HG02943 (cell line): ENCODE results near the gene KCNH3.
"Not testable (repeated sequence)": the region's sequence is repeated elsewhere in the genome, so short reads cannot be mapped to it uniquely, and the experiment has no call there.

Source experiments
- ATAC-seq: cut with Tn5 transposase; IDR thresholded peaks from one replicate; pipeline ENCODE4 v1.9.1; 2021; ENCODE audit warnings: mild to moderate bottlenecking, low read depth, moderate library complexity; ENCODE audit not compliant: unreplicated experiment

Gene KCNH3

GRCh38 chr12:49527361-49528130 lies 11.3 kb upstream of the KCNH3 start:
- no peak for ATAC-seq

GRCh38 chr12:49529414-49529813 lies 9.4 kb upstream of the KCNH3 start:
- no peak for ATAC-seq

- ATAC-seq, result no peak
Observed at GRCh38 chr12:49531745-49532144, 7.1 kb upstream of the KCNH3 start.

- ATAC-seq, result no peak
Observed at GRCh38 chr12:49533331-49533730, 5.5 kb upstream of the KCNH3 start.

GRCh38 chr12:49534122-49534521 lies 4.7 kb upstream of the KCNH3 start:
- ATAC-seq, result not testable (repeated sequence)

GRCh38 chr12:49534731-49535278 lies 4.0 kb upstream of the KCNH3 start:
- no peak for ATAC-seq

- ATAC-seq, result no peak
Observed at GRCh38 chr12:49535921-49536525, 2.8 kb upstream of the KCNH3 start.

GRCh38 chr12:49536526-49537071 lies 2.2 kb upstream of the KCNH3 start:
- no peak for ATAC-seq

- ATAC-seq, result no peak
Observed at GRCh38 chr12:49537231-49537751, 1.5 kb upstream of the KCNH3 start.

- ATAC-seq, result no peak
Observed at GRCh38 chr12:49537752-49538509, 899 bp upstream of the KCNH3 start.

- ATAC-seq, result no peak
Observed at GRCh38 chr12:49539406-49540228, 787 bp downstream of the KCNH3 start.

- ATAC-seq, result no peak
Observed at GRCh38 chr12:49540229-49541139, 1.7 kb downstream of the KCNH3 start.

- ATAC-seq, result no peak
Observed at GRCh38 chr12:49541140-49541861, 2.5 kb downstream of the KCNH3 start.

GRCh38 chr12:49541911-49542505 lies 3.2 kb downstream of the KCNH3 start:
- no peak for ATAC-seq

GRCh38 chr12:49542592-49543160 lies 3.8 kb downstream of the KCNH3 start:
- ATAC-seq, result no peak

GRCh38 chr12:49543221-49543913 lies 4.5 kb downstream of the KCNH3 start:
- ATAC-seq, result no peak
